ENCODE results near the gene RTBDN. TPM values are rescaled to one million over a fixed set of nuclear protein-coding genes. Genes with fewer than 3 reads are reported as not detected.
"Not testable (repeated sequence)": the region's sequence is repeated elsewhere in the genome, so short reads cannot be mapped to it uniquely, and the experiment has no call there.

RTBDN gene
- total RNA-seq, 1 donor from 2014 or later = not detected

DNA sequence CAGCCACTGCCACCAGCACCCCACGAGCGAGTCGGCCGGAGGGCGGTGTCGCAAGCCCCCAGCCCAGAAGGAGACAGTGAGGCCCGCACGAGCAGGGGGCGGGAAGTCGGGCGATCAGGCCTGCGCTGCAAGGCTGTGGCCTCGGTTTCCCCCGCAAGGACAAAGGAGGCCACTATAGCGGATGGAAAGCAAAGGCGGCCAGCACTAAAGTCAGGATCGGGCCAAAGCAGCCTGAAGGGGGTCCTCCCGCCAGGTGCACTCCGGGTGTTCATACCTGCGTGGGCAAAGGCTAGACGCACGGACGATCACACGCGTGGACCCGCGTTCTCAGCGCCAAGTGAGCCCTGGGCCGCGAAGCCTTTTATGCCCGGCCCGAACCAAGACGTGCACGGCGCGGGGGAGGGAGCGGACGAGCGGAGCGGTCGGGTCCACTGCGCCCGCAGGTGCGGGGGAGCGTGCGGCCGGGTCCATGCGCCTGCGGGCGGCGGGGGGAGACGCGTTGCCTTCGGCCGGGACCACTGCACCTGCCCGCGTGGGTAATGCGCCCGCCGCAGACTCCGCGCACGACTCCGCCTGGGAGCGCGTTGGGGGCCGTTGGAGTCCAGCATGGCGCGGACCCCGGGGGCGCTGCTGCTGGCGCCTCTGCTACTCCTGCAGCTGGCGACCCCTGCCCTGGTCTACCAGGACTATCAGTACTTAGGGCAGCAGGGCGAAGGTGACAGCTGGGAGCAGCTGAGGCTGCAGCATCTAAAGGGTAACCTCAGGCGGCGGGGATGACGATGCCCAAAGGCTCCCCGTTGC is 32.7 kb downstream of the RTBDN start, which contains the start of the genes PRDX2 and THSD8:
PRDX2 (minus strand) TSS at position 335 of the 801 bp plus-strand sequence. CDS start 539 bp downstream, outside the sequence.
THSD8 (plus strand) TSS at position 604 of the 801 bp plus-strand sequence; CDS start at position 607, 3 bp downstream.
- H3K4me3 Mint-ChIP-seq (ENCODE audit: unreplicated experiment) = peak within 1 kb of the TSS; percentile 86
- TF ChIP-seq CTCF (IDR thresholded peaks at IDR 0.05) = no peak
- no peaks in the 10 kb centered on the region for H3K36me3 Mint-ChIP-seq (ENCODE audit: low read depth)
- peaks cover 26% of the 10 kb centered on the region for H3K4me1 Mint-ChIP-seq (ENCODE audit: low read depth)
- H3K27me3 Mint-ChIP-seq (ENCODE audit: low read depth) = no peaks in the 10 kb centered on the region
- no peaks in the 10 kb centered on the region for H3K9me3 Mint-ChIP-seq (ENCODE audit: low read depth)
- DNase-seq (ENCODE audit: low spot score) = no peak
- H3K27ac Mint-ChIP-seq (ENCODE audit: unreplicated experiment) = peak within 1 kb of the TSS; percentile 70

- DNase-seq (ENCODE audit: low spot score) = no peak
- Mint-ChIP-seq H3K9me3 (ENCODE audit: low read depth) (no peaks in the 10 kb centered on the region), H3K27me3 (ENCODE audit: low read depth) (no peaks in the 10 kb centered on the region), H3K27ac (ENCODE audit: unreplicated experiment) (peak overlapping the region; percentile 70), H3K36me3 (ENCODE audit: low read depth) (no peaks in the 10 kb centered on the region), H3K4me3 (ENCODE audit: unreplicated experiment) (peak overlapping the region; percentile 86), H3K4me1 (ENCODE audit: low read depth) (peaks cover 26% of the 10 kb centered on the region)
- TF ChIP-seq CTCF (IDR thresholded peaks at IDR 0.05) = no peak
These were observed 33.4 kb downstream of the RTBDN start for GRCh38 chr19:12800923-12801465.

- Mint-ChIP-seq H3K4me3 (ENCODE audit: unreplicated experiment) (peak overlapping the region; percentile 86), H3K4me1 (ENCODE audit: low read depth) (peaks cover 29% of the 10 kb centered on the region), H3K36me3 (ENCODE audit: low read depth) (no peaks in the 10 kb centered on the region), H3K9me3 (ENCODE audit: low read depth) (no peaks in the 10 kb centered on the region), H3K27me3 (ENCODE audit: low read depth) (no peaks in the 10 kb centered on the region), H3K27ac (ENCODE audit: unreplicated experiment) (no peak overlapping the region)
- no peak for TF ChIP-seq CTCF (IDR thresholded peaks at IDR 0.05)
- no peak for DNase-seq (ENCODE audit: low spot score)
These were observed 34.0 kb downstream of the RTBDN start for GRCh38 chr19:12800466-12800770.

GRCh38 chr19:12799742-12800465 is 34.5 kb downstream of the RTBDN start:
- no peak for DNase-seq (ENCODE audit: low spot score)

DNA sequence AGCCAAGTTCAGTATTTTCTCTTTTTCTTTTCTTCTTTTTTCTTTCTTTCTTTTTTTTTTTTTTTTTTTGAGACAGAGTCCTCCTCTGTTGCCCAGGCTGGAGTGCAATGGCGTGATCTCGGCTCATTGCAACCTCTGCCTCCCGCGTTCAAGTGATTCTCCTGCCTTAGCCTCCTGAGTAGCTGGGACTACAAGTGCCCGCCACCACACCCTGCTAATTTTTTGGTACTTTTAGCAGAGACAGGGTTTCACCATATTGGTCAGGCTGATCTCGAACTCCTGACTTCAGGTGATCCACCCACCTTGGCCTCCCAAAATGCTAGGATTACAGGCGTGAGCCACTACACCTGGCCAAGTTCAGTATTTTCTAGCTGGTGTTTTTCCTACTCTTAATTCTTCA is 36.8 kb downstream of the RTBDN start:
- not testable (repeated sequence) for H3K4me3 Mint-ChIP-seq (ENCODE audit: unreplicated experiment); H3K9me3 Mint-ChIP-seq (ENCODE audit: low read depth); H3K27me3 Mint-ChIP-seq (ENCODE audit: low read depth); DNase-seq (ENCODE audit: low spot score); H3K36me3 Mint-ChIP-seq (ENCODE audit: low read depth)
- peaks cover 38% of the 10 kb centered on the region for H3K4me1 Mint-ChIP-seq (ENCODE audit: low read depth)
- H3K27ac Mint-ChIP-seq (ENCODE audit: unreplicated experiment) = peak overlapping the region; percentile 5

More at GRCh38 chr19:12799742-12800465, 34.5 kb downstream of the RTBDN start:
- Mint-ChIP-seq H3K27me3 (ENCODE audit: low read depth) (no peaks in the 10 kb centered on the region), H3K9me3 (ENCODE audit: low read depth) (no peaks in the 10 kb centered on the region), H3K27ac (ENCODE audit: unreplicated experiment) (no peak overlapping the region), H3K4me1 (ENCODE audit: low read depth) (peaks cover 30% of the 10 kb centered on the region), H3K4me3 (ENCODE audit: unreplicated experiment) (no peak overlapping the region), H3K36me3 (ENCODE audit: low read depth) (no peaks in the 10 kb centered on the region)
- no peak for TF ChIP-seq CTCF (IDR thresholded peaks at IDR 0.05)

Data from chondrocyte (in vitro differentiated cells).